SK-MEL-5 (cell line): ENCODE results near the gene SLC25A22. TPM values are rescaled to one million over a fixed set of nuclear protein-coding genes. Genes with fewer than 3 reads are reported as not detected.

Experiments used
- DNase-seq: peaks from one replicate; pipeline ENCODE4 v3.0.0-alpha.2; 2016; ENCODE audit warnings: low read depth, low spot score
- in situ Hi-C: cut with HindIII; loops from 2 replicates; pipeline ENCODE4 v1.10.0; 2016; ENCODE audit warnings: low sequenced_read_pairs, high pct_unique_total_duplicates, low pct_unique_long_range_greater_than_20kb
- total RNA-seq: library from RNA; depleted of rRNA; stranded (reverse); fragments of >200 nt; shearing (Covaris generic); gene quantifications from 2 replicates; pipeline ENCODE4 v1.2.3, GENCODE V29; 2014

The SLC25A22 gene
- total RNA-seq, 1 experiment from 2014 or later = 16.3 TPM

DNA sequence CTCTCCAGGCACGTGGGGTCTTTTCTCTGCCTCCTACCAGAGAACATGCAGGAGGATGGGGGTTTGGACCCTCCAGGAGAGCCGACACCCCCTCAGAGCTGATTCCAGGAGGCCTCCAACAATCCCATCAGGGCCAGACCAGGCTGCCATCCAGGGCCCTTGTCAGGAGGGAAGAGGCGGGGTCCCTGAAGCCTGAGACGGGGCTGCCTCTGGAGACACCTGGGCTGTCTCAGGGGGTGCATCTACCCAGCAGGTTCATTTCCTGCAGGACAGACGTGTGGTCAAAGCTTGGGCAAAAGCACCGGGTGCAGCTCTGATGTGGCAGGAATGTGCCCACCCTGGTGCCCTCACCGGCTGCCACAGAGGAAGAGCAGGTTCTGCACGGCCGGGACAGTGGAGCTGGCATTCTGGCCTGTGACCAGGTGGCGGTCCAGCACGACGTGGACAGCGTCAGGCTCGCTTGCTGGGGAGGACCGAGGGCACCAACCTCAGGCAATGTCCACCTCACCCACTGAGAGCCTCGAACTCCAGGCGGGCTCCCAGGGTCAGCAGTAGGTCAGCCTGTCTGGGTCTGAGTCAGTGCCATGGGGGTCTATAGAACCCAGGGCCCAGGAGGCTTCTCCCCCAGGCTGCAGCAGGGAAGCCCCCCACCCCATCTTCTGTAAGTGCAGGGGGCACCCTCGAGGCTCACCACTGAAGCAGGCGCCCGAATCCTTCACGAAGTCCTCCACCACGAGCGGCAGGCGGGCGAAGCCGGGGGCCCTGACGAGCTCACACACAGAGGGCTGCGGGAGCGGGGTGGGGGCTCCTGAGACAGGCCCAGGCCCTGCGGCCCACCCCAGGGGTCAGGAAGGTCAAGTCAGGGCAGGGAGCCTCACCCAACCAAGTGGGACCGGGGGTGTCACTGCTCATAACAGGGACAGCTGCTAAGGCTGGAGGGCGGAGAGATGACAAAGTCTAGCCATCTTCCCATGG is 27.2 kb downstream of the SLC25A22 start:
- in situ Hi-C loops = no loop called here
- DNase-seq = no peak

DNA sequence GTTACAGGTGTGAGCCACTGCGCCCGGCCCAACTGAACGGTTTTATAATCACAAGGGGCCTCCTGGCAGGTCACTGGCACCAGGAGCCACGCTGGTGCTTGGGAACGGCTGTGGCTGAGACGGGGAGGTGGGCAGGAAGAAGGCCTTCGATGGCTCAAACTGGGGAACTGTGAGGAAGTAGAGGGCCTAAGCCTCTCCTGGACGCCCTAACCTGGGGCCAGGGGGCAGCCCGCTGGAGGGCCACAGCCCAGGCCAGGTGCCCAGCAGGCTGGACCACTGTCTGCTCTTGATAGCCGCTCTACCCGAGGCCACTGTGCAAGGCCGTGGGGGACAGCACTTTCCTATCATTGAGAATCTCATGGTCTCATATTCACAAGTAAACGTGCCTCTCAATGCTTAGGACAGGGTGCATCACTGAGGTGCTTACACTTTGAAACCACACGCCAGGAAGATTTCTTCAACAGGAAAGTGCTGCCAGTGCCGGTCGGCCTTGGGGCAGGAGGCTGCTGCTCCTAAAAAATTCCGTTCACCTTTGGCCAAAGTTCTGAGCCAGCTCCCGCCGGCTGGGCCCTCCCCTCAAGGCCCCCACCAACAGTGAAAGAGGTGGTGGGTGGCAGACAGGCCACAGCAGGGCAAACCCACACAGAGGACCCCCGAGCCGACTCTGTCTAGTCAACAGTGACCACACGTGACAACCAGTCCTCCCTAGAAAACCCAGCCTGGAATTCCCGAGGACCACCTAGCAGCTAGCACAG is 28.0 kb downstream of the SLC25A22 start:
- in situ Hi-C loops = no loop called here
- no peak for DNase-seq

- in situ Hi-C loops = no loop called here
- no peak for DNase-seq
Observed at GRCh38 chr11:767238-767637, 30.8 kb downstream of the SLC25A22 start.

GRCh38 chr11:766936-767210 is 31.2 kb downstream of the SLC25A22 start:
- in situ Hi-C loops = no loop called here
- no peak for DNase-seq

GRCh38 chr11:766106-766935 is 31.8 kb downstream of the SLC25A22 start:
- DNase-seq = peak; percentile 32
- in situ Hi-C loops = no loop called here

- in situ Hi-C loops = no loop called here
- no peak for DNase-seq
Observed at GRCh38 chr11:765802-766091, 32.3 kb downstream of the SLC25A22 start.

DNA sequence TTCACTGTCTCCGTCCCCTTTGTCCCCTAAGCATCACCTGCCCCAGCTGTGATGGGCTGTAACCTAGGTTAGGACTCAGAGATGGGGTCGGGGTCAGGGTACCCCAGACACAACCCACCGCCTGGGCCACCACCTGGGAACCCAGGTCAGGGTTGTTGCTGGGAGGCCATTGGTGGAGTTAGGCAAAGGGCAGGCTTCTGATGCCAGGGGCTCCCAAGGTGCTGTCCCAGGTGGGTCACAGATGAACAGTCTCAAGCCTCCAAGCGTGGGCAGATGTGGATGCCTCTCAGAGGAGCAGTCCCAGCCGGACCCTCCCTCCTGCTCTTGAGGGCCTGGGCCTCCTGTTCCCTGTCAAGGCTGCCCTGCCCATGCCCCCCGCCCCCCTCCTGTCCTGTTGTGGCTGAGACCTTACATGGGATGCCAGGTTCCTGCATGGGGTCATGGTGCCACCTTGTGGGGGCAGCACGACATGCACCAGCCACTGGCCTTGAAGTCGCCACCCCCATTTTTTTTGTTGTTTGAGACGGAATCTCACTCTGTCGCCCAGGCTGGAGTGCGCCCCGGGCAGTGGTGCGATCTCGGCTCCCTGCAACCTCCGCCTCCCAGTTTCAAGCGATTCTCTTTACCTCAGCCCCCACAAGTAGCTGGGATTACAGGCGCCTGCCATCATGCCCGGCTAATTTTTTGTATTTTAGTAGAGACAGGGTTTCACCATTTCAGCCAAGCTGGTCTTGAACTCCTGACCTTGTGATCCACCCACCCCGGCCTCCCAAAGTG is 32.9 kb downstream of the SLC25A22 start:
- in situ Hi-C loops = no loop called here
- peak; percentile 63 for DNase-seq

- in situ Hi-C loops = no loop called here
- DNase-seq = no peak
Observed at GRCh38 chr11:764322-765024, 33.6 kb downstream of the SLC25A22 start.

GRCh38 chr11:763549-764321 is 34.3 kb downstream of the SLC25A22 start:
- no peak for DNase-seq
- in situ Hi-C loops = no loop called here

DNA sequence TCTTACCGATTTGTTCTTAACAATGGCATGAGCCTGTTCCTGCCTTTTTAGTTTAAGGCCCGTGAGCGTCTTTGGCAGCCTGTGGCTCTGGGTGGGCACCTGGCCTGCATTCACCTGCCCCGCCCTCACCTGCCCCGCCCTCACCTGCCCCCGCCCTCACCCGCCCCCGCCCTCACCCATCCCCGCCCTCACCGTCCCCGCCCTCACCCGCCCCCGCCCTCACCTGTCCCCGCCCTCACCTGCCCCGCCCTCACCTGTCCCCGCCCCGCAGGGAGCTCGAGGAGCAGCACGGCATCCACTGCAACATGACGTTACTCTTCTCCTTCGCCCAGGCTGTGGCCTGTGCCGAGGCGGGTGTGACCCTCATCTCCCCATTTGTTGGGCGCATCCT is 35.0 kb downstream of the SLC25A22 start:
- no peak for DNase-seq
- in situ Hi-C loops = no loop called here

DNA sequence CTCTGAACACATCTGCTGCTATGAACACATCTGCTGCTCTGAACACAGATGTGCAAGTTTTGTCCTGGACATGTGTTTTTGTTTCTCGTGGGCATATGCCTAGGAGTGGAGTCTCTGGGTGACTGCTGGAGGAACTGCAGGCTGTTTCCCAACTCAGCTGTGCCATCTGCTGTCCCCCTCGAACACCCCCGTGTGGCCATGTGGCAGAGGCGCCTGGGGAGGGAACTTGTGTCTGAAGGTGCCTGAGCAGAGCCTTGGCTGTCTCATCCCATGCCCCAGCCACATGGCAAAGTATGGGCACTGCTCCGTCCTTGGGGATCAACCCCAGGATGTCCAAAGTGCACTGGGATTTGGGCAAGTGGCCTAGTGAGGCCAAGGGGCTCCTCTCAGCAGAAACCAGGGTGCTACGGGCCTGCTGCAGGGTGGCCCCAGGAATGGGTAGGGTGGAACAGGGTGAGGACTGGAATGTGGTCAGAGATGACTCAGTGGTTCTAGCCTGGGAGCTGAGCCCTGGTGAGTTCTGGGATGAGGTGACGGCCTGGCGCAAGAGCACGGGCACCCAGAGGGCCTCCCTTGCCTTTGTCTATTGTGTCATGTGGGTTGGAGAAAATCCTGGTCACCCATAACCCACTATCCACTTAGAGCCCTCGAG is 35.5 kb downstream of the SLC25A22 start:
- in situ Hi-C loops = no loop called here
- no peak for DNase-seq

GRCh38 chr11:761526-762108 is 36.5 kb downstream of the SLC25A22 start:
- no peak for DNase-seq
- in situ Hi-C loops = no loop called here

- no peak for DNase-seq
- in situ Hi-C loops = no loop called here
Observed at GRCh38 chr11:760236-760635, 37.8 kb downstream of the SLC25A22 start.

- in situ Hi-C loops = no loop called here
- no peak for DNase-seq
Observed at GRCh38 chr11:749731-750130, 48.4 kb downstream of the SLC25A22 start.

DNA sequence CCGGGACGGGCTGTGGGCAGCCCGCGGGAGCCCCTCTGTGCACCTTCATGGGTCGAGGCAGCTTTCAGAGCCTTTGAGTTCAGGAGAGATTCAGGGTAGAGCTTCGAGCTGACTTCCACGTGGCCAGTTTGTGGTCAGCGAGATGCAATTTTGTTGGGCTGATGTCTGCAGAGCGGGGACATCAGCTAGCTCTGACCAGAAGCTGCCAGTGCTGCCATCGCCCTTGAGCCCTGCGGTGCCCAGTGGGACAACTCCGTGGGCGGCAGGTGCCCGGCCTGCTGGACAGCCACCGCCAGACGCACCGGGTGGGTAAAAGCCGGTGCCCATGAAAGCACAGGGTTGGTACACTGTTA is 50.1 kb downstream of the SLC25A22 start:
- in situ Hi-C loops = no loop called here
- no peak for DNase-seq
